OCI-LY1 (cell line): Measurements from ENCODE around the gene CACNB2.

Experiments
- H2AFZ ChIP-seq: fragments of 200-600 bp; sonication (generic), shearing (Covaris generic); 2 replicates; pipeline ENCODE4 v1.6.0; 2014; ENCODE audit warnings: antibody characterized with exemption, mild to moderate bottlenecking, low read length
- H3F3A ChIP-seq: fragments of 200-600 bp; sonication (generic), shearing (Covaris generic); 2 replicates; pipeline ENCODE4 v1.6.0; 2014; ENCODE audit warnings: mild to moderate bottlenecking, antibody characterized with exemption, low read length, moderate library complexity; ENCODE audit not compliant: insufficient read depth
- H3K27ac ChIP-seq: fragments of 200-600 bp; sonication (generic); 2 replicates; pipeline ENCODE4 v1.5.1; 2014; ENCODE audit warnings: low read length, mixed run types, mild to moderate bottlenecking, low read depth; ENCODE audit not compliant: poor library complexity, severe bottlenecking
- H3K27me3 ChIP-seq: fragments of 200-600 bp; sonication (generic); 2 replicates; pipeline ENCODE4 v1.6.0; 2014; ENCODE audit warnings: antibody characterized with exemption, mild to moderate bottlenecking, low read length, moderate library complexity; ENCODE audit not compliant: insufficient read depth
- H3K36me3 ChIP-seq: fragments of 200-600 bp; sonication (generic); 2 replicates; pipeline ENCODE4 v1.6.1; 2014; ENCODE audit warnings: mild to moderate bottlenecking, antibody characterized with exemption, low read length, moderate library complexity, mixed read lengths; ENCODE audit not compliant: insufficient read depth
- H3K4me1 ChIP-seq: fragments of 200-600 bp; sonication (generic); 2 replicates; pipeline ENCODE4 v1.5.1; 2014; ENCODE audit warnings: mild to moderate bottlenecking, low read length, moderate library complexity; ENCODE audit not compliant: insufficient read depth, severe bottlenecking
- H3K4me2 ChIP-seq: fragments of 200-600 bp; sonication (generic), shearing (Covaris generic); 2 replicates; pipeline ENCODE4 v1.6.1; 2014; ENCODE audit warnings: low read length
- H3K4me3 ChIP-seq: fragments of 200-600 bp; sonication (generic); 2 replicates; pipeline ENCODE4 v1.5.1; 2014; ENCODE audit warnings: low read length, low read depth, mild to moderate bottlenecking, mixed read lengths; ENCODE audit not compliant: poor library complexity, severe bottlenecking
- H3K79me2 ChIP-seq: fragments of 200-600 bp; shearing (Covaris generic); 2 replicates; pipeline ENCODE4 v1.6.1; 2016; ENCODE audit warnings: mixed run types, low read length, mixed read lengths; ENCODE audit not compliant: insufficient read depth
- H3K9ac ChIP-seq: fragments of 200-600 bp; sonication (generic), shearing (Covaris generic); 2 replicates; pipeline ENCODE4 v1.6.1; 2014; ENCODE audit warnings: mild to moderate bottlenecking, low read length, mixed read lengths
- H3K9me2 ChIP-seq: fragments of 200-600 bp; sonication (generic), shearing (Covaris generic); 2 replicates; pipeline ENCODE4 v1.6.1; 2014; ENCODE audit warnings: low read depth, mild to moderate bottlenecking, low read length, mixed read lengths
- H3K9me3 ChIP-seq: fragments of 200-600 bp; shearing (Covaris generic); 2 replicates; pipeline ENCODE4 v1.6.1; 2014; ENCODE audit warnings: low read length, mixed read lengths
- H4K20me1 ChIP-seq: fragments of 200-600 bp; sonication (generic), shearing (Covaris generic); 2 replicates; pipeline ENCODE4 v1.6.0; 2016; ENCODE audit warnings: mild to moderate bottlenecking, low read length; ENCODE audit not compliant: insufficient read depth
- CTCF ChIP-seq: fragments of 200-600 bp; sonication (generic), shearing (Covaris generic); IDR thresholded peaks from 2 replicates; pipeline ENCODE4 v1.5.1; 2017; ENCODE audit warnings: mild to moderate bottlenecking, antibody characterized with exemption, low read length, moderate library complexity, mixed read lengths
- EZH2 ChIP-seq: fragments of 200-600 bp; sonication (generic), shearing (Covaris generic); IDR thresholded peaks from 2 replicates; pipeline ENCODE4 v1.8.0; 2017; ENCODE audit warnings: borderline replicate concordance, mixed run types, mild to moderate bottlenecking, antibody characterized with exemption, low read length, moderate library complexity, mixed read lengths

Gene CACNB2

GRCh38 chr10:18252086-18252485 is 111.9 kb downstream of the CACNB2 start:
- H3K36me3 ChIP-seq: no peaks in the 10 kb centered on the region
- H3K4me2 ChIP-seq: no peak overlapping the region
- H3K27me3 ChIP-seq: no peaks in the 10 kb centered on the region
- no peaks in the 10 kb centered on the region for H3K4me1 ChIP-seq
- no peak overlapping the region for H3K4me3 ChIP-seq
- no peaks in the 10 kb centered on the region for H3K9me3 ChIP-seq
- H2AFZ ChIP-seq: no peak overlapping the region
- no peaks in the 10 kb centered on the region for H4K20me1 ChIP-seq
- no peak overlapping the region for H3K27ac ChIP-seq
- TF ChIP-seq EZH2 (no peak), CTCF (no peak)
- no peaks in the 10 kb centered on the region for H3F3A ChIP-seq
- H3K79me2 ChIP-seq: no peaks in the 10 kb centered on the region
- no peaks in the 10 kb centered on the region for H3K9me2 ChIP-seq
- no peak overlapping the region for H3K9ac ChIP-seq

- H3K36me3 ChIP-seq: no peaks in the 10 kb centered on the region
- TF ChIP-seq CTCF (no peak), EZH2 (no peak)
- H3K4me1 ChIP-seq: no peaks in the 10 kb centered on the region
- H4K20me1 ChIP-seq: no peaks in the 10 kb centered on the region
- no peak overlapping the region for H3K4me3 ChIP-seq
- no peaks in the 10 kb centered on the region for H3K9me3 ChIP-seq
- no peak overlapping the region for H3K27ac ChIP-seq
- no peaks in the 10 kb centered on the region for H3K9me2 ChIP-seq
- H3K9ac ChIP-seq: no peak overlapping the region
- no peak overlapping the region for H2AFZ ChIP-seq
- H3K4me2 ChIP-seq: no peak overlapping the region
- H3K79me2 ChIP-seq: no peaks in the 10 kb centered on the region
- H3F3A ChIP-seq: no peaks in the 10 kb centered on the region
- 0 out of 2 replicates have a peak, but pooled peaks cover 6% of the 10 kb centered on the region for H3K27me3 ChIP-seq
Measured at GRCh38 chr10:18254086-18254485, 113.9 kb downstream of the CACNB2 start.

GRCh38 chr10:18254692-18255091 is 114.5 kb downstream of the CACNB2 start:
- H3K36me3 ChIP-seq: no peaks in the 10 kb centered on the region
- 0 out of 2 replicates have a peak, but pooled peaks cover 6% of the 10 kb centered on the region for H3K27me3 ChIP-seq
- H3F3A ChIP-seq: no peaks in the 10 kb centered on the region
- TF ChIP-seq CTCF (no peak), EZH2 (no peak)
- no peak overlapping the region for H3K4me2 ChIP-seq
- no peak overlapping the region for H3K27ac ChIP-seq
- H3K9ac ChIP-seq: no peak overlapping the region
- no peak overlapping the region for H2AFZ ChIP-seq
- H4K20me1 ChIP-seq: no peaks in the 10 kb centered on the region
- H3K4me1 ChIP-seq: no peaks in the 10 kb centered on the region
- no peaks in the 10 kb centered on the region for H3K9me3 ChIP-seq
- no peaks in the 10 kb centered on the region for H3K9me2 ChIP-seq
- H3K4me3 ChIP-seq: no peak overlapping the region
- no peaks in the 10 kb centered on the region for H3K79me2 ChIP-seq
